HT-29 (cell line): Measurements from ENCODE around the gene IL3. TPM values are rescaled to one million over a fixed set of nuclear protein-coding genes. Genes with fewer than 3 reads are reported as not detected.

ENCODE experiments used
- DNase-seq: peaks from one replicate; pipeline ENCODE4 v3.0.0-alpha.2; 2015; ENCODE audit warnings: low spot score
- small RNA-seq: library from RNA; depleted of rRNA; stranded (forward); fragments of <200 nt; gene quantifications from one replicate; pipeline ENCODE3, GENCODE V24; 2014
- total RNA-seq: library from RNA; depleted of rRNA; stranded (reverse); fragments of >200 nt; shearing (Covaris generic); gene quantifications from 2 replicates; pipeline ENCODE4 v1.2.3, GENCODE V29; 2014; rRNA removed

IL3 gene
- total RNA-seq, 1 experiment from 2014 or later = not detected

- DNase-seq = no peak
Observed at GRCh38 chr5:132112111-132112510, 51.7 kb downstream of the IL3 start.

Small RNAs within 50 kb of the gene (small RNA-seq; reads per million reads assigned to genes)
- gene RF00285 = not detected

Other genes starting within 250 kb of the IL3 start
- gene MEIKIN, start 115.0 kb upstream of the IL3 start, total RNA-seq = not detected in 2 replicates
- gene ACSL6, start 49.0 kb upstream of the IL3 start, total RNA-seq = not detected in 2 replicates
- gene CSF2, start 13.1 kb downstream of the IL3 start, total RNA-seq = 1.8 and 3.4 TPM in 2 replicates
- 20.4 and 20.5 TPM in 2 replicates for gene P4HA2, start 167.2 kb downstream of the IL3 start, total RNA-seq
- 0.99 and 1.6 TPM in 2 replicates for gene PDLIM4, start 197.0 kb downstream of the IL3 start, total RNA-seq
- gene SLC22A4, start 233.7 kb downstream of the IL3 start, total RNA-seq = 0.20 and 0.26 TPM in 2 replicates